ENCODE results near the gene CRYBA2.

GRCh38 chr2:218953366-218953954 is 39.8 kb downstream of the CRYBA2 start:
- TF ChIP-seq CTCF (IDR thresholded peaks at IDR 0.05) (no peak), POLR2A (IDR thresholded peaks at IDR 0.05) (no peak)
